HEK293 (cell line): ENCODE measurements around the gene DEAF1.

Source experiments
- CTCF ChIP-seq: fragments of 450-650 bp; formaldehyde crosslinking; IDR thresholded peaks from 2 replicates; pipeline ENCODE4 v1.5.1; 2016; ENCODE audit warnings: missing biosample characterization, missing genetic modification characterization
- ZNF121 ChIP-seq: fragments of 450-650 bp; formaldehyde crosslinking; IDR thresholded peaks from 2 replicates; pipeline ENCODE4 v1.5.1; 2016; ENCODE audit warnings: missing biosample characterization, missing genetic modification characterization
- ZNF211 ChIP-seq: fragments of 450-650 bp; formaldehyde crosslinking; IDR thresholded peaks from 2 replicates; pipeline ENCODE4 v1.5.1; 2016; ENCODE audit warnings: low read depth, missing biosample characterization, missing genetic modification characterization
- ZNF311 ChIP-seq: fragments of 450-650 bp; formaldehyde crosslinking; IDR thresholded peaks from 2 replicates; pipeline ENCODE4 v1.5.1; 2017; ENCODE audit warnings: missing biosample characterization, missing genetic modification characterization, borderline replicate concordance
- ZNF621 ChIP-seq: fragments of 450-650 bp; formaldehyde crosslinking; IDR thresholded peaks from 2 replicates; pipeline ENCODE4 v1.5.1; 2017; ENCODE audit warnings: missing biosample characterization, missing genetic modification characterization
- ZNF777 ChIP-seq: fragments of 450-650 bp; formaldehyde crosslinking; IDR thresholded peaks from 2 replicates; pipeline ENCODE4 v1.5.1; 2017; ENCODE audit warnings: missing biosample characterization, missing genetic modification characterization, borderline replicate concordance
- ZSCAN4 ChIP-seq: fragments of 450-650 bp; formaldehyde crosslinking; IDR thresholded peaks from 2 replicates; pipeline ENCODE4 v1.5.1; 2017; ENCODE audit warnings: missing biosample characterization, missing genetic modification characterization

GRCh38 chr11:719214-720016 is 24.4 kb upstream of the DEAF1 start:
- TF ChIP-seq ZNF621 (no peak), ZSCAN4 (no peak), ZNF777 (tag by site-specific recombination) (no peak), CTCF (tag by site-specific recombination) (no peak), ZNF121 (no peak), ZNF211 (tag by site-specific recombination) (no peak), ZNF311 (no peak)
